Neural cell (in vitro differentiated cells): ENCODE results near the gene LIX1L. TPM values are rescaled to one million over a fixed set of nuclear protein-coding genes. Genes with fewer than 3 reads are reported as not detected.

ENCODE experiments used
- H2AFZ ChIP-seq: fragments of 200-600, 300-800 bp; sonication (generic), shearing (Covaris generic); 2 replicates; pipeline ENCODE4 v1.6.0; 2014; ENCODE audit warnings: low read depth, mild to moderate bottlenecking, antibody characterized with exemption, low read length, moderate library complexity
- H3F3A ChIP-seq: fragments of 200-600 bp; shearing (Covaris generic); 2 replicates; pipeline ENCODE4 v1.6.1; 2016; ENCODE audit warnings: mild to moderate bottlenecking, moderate library complexity, mixed read lengths, antibody characterized with exemption, low read length; ENCODE audit not compliant: insufficient read depth, poor library complexity, severe bottlenecking
- H3K27ac ChIP-seq: fragments of 200-600, 300-800 bp; sonication (generic), shearing (Covaris generic); 2 replicates; pipeline ENCODE4 v1.5.1; 2014; ENCODE audit warnings: mild to moderate bottlenecking, low read length, moderate library complexity
- H3K27me3 ChIP-seq: fragments of 300-800, 200-600 bp; sonication (generic), shearing (Covaris generic); 2 replicates; pipeline ENCODE4 v1.6.0; 2014; ENCODE audit warnings: mild to moderate bottlenecking, low read depth, low read length, moderate library complexity; ENCODE audit not compliant: insufficient read depth
- H3K36me3 ChIP-seq: fragments of 300-800, 200-600 bp; sonication (generic), shearing (Covaris generic); 2 replicates; pipeline ENCODE4 v1.5.1; 2014; ENCODE audit warnings: mild to moderate bottlenecking, antibody characterized with exemption, low read length, moderate library complexity; ENCODE audit not compliant: insufficient read depth
- H3K4me2 ChIP-seq: fragments of 300-800, 200-600 bp; sonication (generic), shearing (Covaris generic); 2 replicates; pipeline ENCODE4 v1.6.0; 2014; ENCODE audit warnings: mild to moderate bottlenecking, low read length
- H3K4me3 ChIP-seq: fragments of 300-800, 200-600 bp; sonication (generic), shearing (Covaris generic); 2 replicates; pipeline ENCODE4 v1.5.1; 2014; ENCODE audit warnings: mild to moderate bottlenecking, low read length, moderate library complexity
- H3K79me2 ChIP-seq: fragments of 200-600 bp; shearing (Covaris generic); replicated peaks from 2 replicates; pipeline ENCODE4 v1.6.0; 2014; ENCODE audit warnings: mild to moderate bottlenecking, low read length, moderate library complexity; ENCODE audit not compliant: insufficient read depth
- H3K9ac ChIP-seq: fragments of 300-800, 200-600 bp; sonication (generic), shearing (Covaris generic); 2 replicates; pipeline ENCODE4 v1.6.1; 2016; ENCODE audit warnings: mild to moderate bottlenecking, low read length, mixed read lengths
- H3K9me2 ChIP-seq: fragments of 200-600 bp; shearing (Covaris generic); 2 replicates; pipeline ENCODE4 v1.6.1; 2016; ENCODE audit warnings: mild to moderate bottlenecking, low read length, mixed read lengths; ENCODE audit not compliant: insufficient read depth
- H3K9me3 ChIP-seq: fragments of 200-600, 300-800 bp; sonication (generic), shearing (Covaris generic); 2 replicates; pipeline ENCODE4 v1.6.1; 2016; ENCODE audit warnings: mild to moderate bottlenecking, mixed run types, low read length, moderate library complexity, mixed read lengths
- H4K20me1 ChIP-seq: fragments of 200-600 bp; shearing (Covaris generic); 2 replicates; pipeline ENCODE4 v1.6.1; 2016; ENCODE audit warnings: mild to moderate bottlenecking, mixed run types; ENCODE audit not compliant: insufficient read depth
- EP300 ChIP-seq: fragments of 450-650 bp; conservative IDR thresholded peaks from 2 replicates; pipeline ENCODE4 v1.6.1; 2014; ENCODE audit warnings: antibody characterized with exemption, mild to moderate bottlenecking, moderate library complexity; ENCODE audit not compliant: poor library complexity, severe bottlenecking
- EZH2 ChIP-seq: fragments of 200-600, 300-800 bp; shearing (Covaris generic), sonication (generic); IDR thresholded peaks from 2 replicates; pipeline ENCODE4 v1.6.1; 2014; ENCODE audit warnings: antibody characterized with exemption, low read length, borderline replicate concordance, mild to moderate bottlenecking; ENCODE audit not compliant: insufficient read depth, poor library complexity, severe bottlenecking
- MXI1 ChIP-seq: fragments of 450-650 bp; conservative IDR thresholded peaks from 2 replicates; pipeline ENCODE4 v1.6.1; 2014; ENCODE audit warnings: antibody characterized with exemption, mild to moderate bottlenecking; ENCODE audit not compliant: poor library complexity, severe bottlenecking
- POLR2AphosphoS5 ChIP-seq: IDR thresholded peaks from 2 replicates; pipeline ENCODE4 v1.6.1; 2012
- RAD21 ChIP-seq: fragments of 450-650 bp; conservative IDR thresholded peaks from 2 replicates; pipeline ENCODE4 v1.6.1; 2014; ENCODE audit warnings: antibody characterized with exemption, mild to moderate bottlenecking, moderate library complexity
- SMC3 ChIP-seq: fragments of 450-650 bp; conservative IDR thresholded peaks from 2 replicates; pipeline ENCODE4 v1.6.1; 2014; ENCODE audit warnings: antibody characterized with exemption, mild to moderate bottlenecking, moderate library complexity; ENCODE audit not compliant: poor library complexity
- TAF1 ChIP-seq: IDR thresholded peaks from 2 replicates; pipeline ENCODE4 v1.6.1; 2012; ENCODE audit warnings: low read depth
- polyA plus RNA-seq: library from polyadenylated mRNA; depleted of rRNA; stranded (reverse); fragments of >200 nt; gene quantifications from 2 replicates; pipeline ENCODE4 v1.2.3, GENCODE V29; 2014
- TF ChIP-seq, protein P1 (sequence below): IDR thresholded peaks from 2 replicates; pipeline ENCODE4 v1.6.1; 2012; ENCODE audit warnings: borderline replicate concordance
- TF ChIP-seq, protein P2 (sequence below): fragments of 450-650 bp; IDR thresholded peaks from 2 replicates; pipeline ENCODE4 v1.5.1; 2014; ENCODE audit warnings: antibody characterized with exemption, mild to moderate bottlenecking, moderate library complexity; ENCODE audit not compliant: poor library complexity, severe bottlenecking

LIX1L gene
- polyA plus RNA-seq, 1 donor from 2014 or later, result 17.0 TPM

DNA sequence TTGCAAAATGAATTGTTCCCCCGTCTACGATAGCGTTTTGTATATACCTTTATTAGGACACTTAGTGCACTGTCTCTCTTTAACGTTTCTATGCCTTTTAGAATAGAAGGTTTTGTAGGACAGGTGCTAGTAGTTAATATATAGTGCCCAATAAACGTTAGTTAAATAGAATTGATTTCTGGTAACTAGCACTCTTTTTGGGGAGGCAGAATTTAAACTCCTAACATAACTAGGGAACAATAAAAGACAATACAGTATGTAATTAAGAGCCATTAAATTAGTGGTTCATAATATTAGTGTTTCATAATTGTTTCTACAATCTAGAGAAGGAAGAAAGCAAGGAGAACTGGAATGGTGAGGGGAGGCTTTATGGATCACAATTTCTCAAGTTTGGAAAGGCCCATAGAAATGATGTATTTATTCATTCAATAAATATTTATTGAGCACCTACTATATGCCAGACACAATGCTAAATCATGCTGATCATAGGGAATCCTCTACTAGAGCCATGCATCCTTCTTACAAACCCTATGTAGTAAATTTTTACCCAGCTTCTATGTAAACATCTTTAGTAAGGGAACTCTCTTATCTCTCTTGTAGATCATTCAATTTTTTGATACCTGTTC is 7.4 kb upstream of the LIX1L start:
- no peaks in the 10 kb centered on the region for H4K20me1 ChIP-seq
- TF ChIP-seq EP300 (no peak), RAD21 (no peak), TAF1 (no peak), POLR2AphosphoS5 (no peak), SMC3 (no peak), MXI1 (no peak), EZH2 (no peak)
- TF ChIP-seq, protein P1, sequence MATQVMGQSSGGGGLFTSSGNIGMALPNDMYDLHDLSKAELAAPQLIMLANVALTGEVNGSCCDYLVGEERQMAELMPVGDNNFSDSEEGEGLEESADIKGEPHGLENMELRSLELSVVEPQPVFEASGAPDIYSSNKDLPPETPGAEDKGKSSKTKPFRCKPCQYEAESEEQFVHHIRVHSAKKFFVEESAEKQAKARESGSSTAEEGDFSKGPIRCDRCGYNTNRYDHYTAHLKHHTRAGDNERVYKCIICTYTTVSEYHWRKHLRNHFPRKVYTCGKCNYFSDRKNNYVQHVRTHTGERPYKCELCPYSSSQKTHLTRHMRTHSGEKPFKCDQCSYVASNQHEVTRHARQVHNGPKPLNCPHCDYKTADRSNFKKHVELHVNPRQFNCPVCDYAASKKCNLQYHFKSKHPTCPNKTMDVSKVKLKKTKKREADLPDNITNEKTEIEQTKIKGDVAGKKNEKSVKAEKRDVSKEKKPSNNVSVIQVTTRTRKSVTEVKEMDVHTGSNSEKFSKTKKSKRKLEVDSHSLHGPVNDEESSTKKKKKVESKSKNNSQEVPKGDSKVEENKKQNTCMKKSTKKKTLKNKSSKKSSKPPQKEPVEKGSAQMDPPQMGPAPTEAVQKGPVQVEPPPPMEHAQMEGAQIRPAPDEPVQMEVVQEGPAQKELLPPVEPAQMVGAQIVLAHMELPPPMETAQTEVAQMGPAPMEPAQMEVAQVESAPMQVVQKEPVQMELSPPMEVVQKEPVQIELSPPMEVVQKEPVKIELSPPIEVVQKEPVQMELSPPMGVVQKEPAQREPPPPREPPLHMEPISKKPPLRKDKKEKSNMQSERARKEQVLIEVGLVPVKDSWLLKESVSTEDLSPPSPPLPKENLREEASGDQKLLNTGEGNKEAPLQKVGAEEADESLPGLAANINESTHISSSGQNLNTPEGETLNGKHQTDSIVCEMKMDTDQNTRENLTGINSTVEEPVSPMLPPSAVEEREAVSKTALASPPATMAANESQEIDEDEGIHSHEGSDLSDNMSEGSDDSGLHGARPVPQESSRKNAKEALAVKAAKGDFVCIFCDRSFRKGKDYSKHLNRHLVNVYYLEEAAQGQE, result no peak
- TF ChIP-seq, protein P2, sequence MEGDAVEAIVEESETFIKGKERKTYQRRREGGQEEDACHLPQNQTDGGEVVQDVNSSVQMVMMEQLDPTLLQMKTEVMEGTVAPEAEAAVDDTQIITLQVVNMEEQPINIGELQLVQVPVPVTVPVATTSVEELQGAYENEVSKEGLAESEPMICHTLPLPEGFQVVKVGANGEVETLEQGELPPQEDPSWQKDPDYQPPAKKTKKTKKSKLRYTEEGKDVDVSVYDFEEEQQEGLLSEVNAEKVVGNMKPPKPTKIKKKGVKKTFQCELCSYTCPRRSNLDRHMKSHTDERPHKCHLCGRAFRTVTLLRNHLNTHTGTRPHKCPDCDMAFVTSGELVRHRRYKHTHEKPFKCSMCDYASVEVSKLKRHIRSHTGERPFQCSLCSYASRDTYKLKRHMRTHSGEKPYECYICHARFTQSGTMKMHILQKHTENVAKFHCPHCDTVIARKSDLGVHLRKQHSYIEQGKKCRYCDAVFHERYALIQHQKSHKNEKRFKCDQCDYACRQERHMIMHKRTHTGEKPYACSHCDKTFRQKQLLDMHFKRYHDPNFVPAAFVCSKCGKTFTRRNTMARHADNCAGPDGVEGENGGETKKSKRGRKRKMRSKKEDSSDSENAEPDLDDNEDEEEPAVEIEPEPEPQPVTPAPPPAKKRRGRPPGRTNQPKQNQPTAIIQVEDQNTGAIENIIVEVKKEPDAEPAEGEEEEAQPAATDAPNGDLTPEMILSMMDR, result no peak

DNA sequence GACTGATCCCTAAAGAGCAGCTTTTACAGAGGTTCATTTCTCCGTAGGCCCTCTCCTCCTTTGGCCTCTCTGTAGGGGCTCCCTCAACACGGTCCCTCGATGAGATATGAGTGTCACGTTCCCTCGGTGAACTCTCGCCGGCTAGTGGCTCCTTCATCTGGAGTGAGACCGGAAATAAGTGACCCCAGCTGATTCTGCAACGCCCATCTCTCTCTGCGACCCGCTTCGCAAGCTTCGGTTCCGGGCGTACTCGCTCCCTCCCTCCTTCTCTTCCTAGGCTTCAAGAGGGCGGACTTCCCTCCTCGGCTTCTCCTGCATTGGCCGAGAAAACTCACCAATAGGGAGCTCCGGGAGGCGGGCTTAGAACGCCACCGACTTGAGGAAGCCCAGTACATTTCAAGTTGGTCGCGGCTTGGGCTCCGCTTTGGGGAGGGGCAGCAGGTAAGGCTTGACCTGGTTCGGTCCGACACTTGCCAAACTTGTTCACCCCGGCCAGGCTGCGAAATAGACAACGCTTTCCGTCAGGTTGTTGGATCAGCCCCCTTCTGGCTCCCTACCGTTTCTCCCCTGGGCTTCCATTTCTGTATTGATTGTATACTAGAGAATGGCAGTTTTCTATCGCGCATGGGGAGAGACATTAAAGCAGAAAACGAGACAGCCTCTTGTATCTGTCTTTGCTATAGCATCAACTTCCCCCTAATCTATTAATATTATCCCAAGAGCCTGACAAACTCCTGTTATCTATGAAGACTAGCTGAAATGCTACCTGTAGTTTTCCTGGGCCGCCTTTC is 6.7 kb upstream of the LIX1L start, which contains the start of the genes ANKRD34A and POLR3GL:
TSS of gene ANKRD34A (minus strand) at position 248 of the 791 bp plus-strand sequence. CDS start 2,816 bp downstream, outside the sequence.
TSS of gene POLR3GL (plus strand) at position 363 of the 791 bp plus-strand sequence. CDS start 10,176 bp downstream, outside the sequence.
- Histone ChIP-seq H3K9ac (peak within 1 kb of the TSS; percentile 68), H3K27ac (peak within 1 kb of the TSS; percentile 72)
- TF ChIP-seq POLR2AphosphoS5 (peak; percentile 93), SMC3 (peak; percentile 32), EZH2 (no peak), MXI1 (peak; percentile 55), EP300 (peak; percentile 31), TAF1 (peak; percentile 30), RAD21 (no peak)
- TF ChIP-seq, protein P1, result peak; percentile 58
- TF ChIP-seq, protein P2, result no peak

More for the DNA sequence above, 7.4 kb upstream of the LIX1L start:
- H3K27ac ChIP-seq, result peak overlapping the region; percentile 72
- no peaks in the 10 kb centered on the region for H3K79me2 ChIP-seq
- H3K36me3 ChIP-seq, result no peaks in the 10 kb centered on the region
- H3K9ac ChIP-seq, result peak overlapping the region; percentile 68
- H3K4me3 ChIP-seq, result peak overlapping the region; percentile 68
- no peaks in the 10 kb centered on the region for H3K9me2 ChIP-seq
- peak overlapping the region; percentile 85 for H2AFZ ChIP-seq
- peak overlapping the region; percentile 71 for H3K4me2 ChIP-seq
- peaks cover 7% of the 10 kb centered on the region for H3F3A ChIP-seq
- H3K27me3 ChIP-seq, result peaks cover 20% of the 10 kb centered on the region
- no peaks in the 10 kb centered on the region for H3K9me3 ChIP-seq

More for the DNA sequence above, 6.7 kb upstream of the LIX1L start, which contains the start of the genes ANKRD34A and POLR3GL:
- H3K9me2 ChIP-seq, result no peaks in the 10 kb centered on the region
- no peaks in the 10 kb centered on the region for H4K20me1 ChIP-seq
- peaks cover 7% of the 10 kb centered on the region for H3F3A ChIP-seq
- H2AFZ ChIP-seq, result peak within 1 kb of the TSS; percentile 85
- H3K79me2 ChIP-seq, result no peaks in the 10 kb centered on the region
- H3K4me2 ChIP-seq, result peak within 1 kb of the TSS; percentile 79
- peaks cover 23% of the 10 kb centered on the region for H3K27me3 ChIP-seq
- no peaks in the 10 kb centered on the region for H3K9me3 ChIP-seq
- H3K4me3 ChIP-seq, result peak within 1 kb of the TSS; percentile 68
- no peaks in the 10 kb centered on the region for H3K36me3 ChIP-seq
